ENCODE data around the gene KCTD21. TPM values are rescaled to one million over a fixed set of nuclear protein-coding genes. Genes with fewer than 3 reads are reported as not detected.

Gene KCTD21
- total and polyA plus RNA-seq, 2 experiments from 2014 or later: 5.7 to 13.1 TPM

- no peaks in the 10 kb centered on the region for H3K27me3 ChIP-seq (replicated peaks; ENCODE audit: insufficient read depth)
- H3K9me2 ChIP-seq (ENCODE audit: insufficient read depth): no peaks in the 10 kb centered on the region
- no peak overlapping the region for H2AFZ ChIP-seq
- in situ Hi-C loops (cut with MboI): no loop called here
- peaks cover 14% of the 10 kb centered on the region for H3F3A ChIP-seq (ENCODE audit: insufficient read depth)
- TF ChIP-seq EZH2 (IDR thresholded peaks at IDR 0.05; ENCODE audit: insufficient read depth, poor library complexity, severe bottlenecking) (no peak), EZH2phosphoT487 (IDR thresholded peaks at IDR 0.05; ENCODE audit: insufficient read depth, low read depth) (no peak)
- H3K4me2 ChIP-seq (ENCODE audit: unreplicated experiment): peak overlapping the region; percentile 62
- H3K36me3 ChIP-seq (ENCODE audit: low read depth): no peaks in the 10 kb centered on the region
- no peaks in the 10 kb centered on the region for H4K20me1 ChIP-seq (ENCODE audit: insufficient read depth)
- H3K9ac ChIP-seq: no peak overlapping the region
- H3K4me1 ChIP-seq (ENCODE audit: insufficient read depth): peaks cover 14% of the 10 kb centered on the region
- peak; percentile 53 for DNase-seq
- H3K27ac ChIP-seq: no peak overlapping the region
- no peak overlapping the region for H3K4me3 ChIP-seq
- no peaks in the 10 kb centered on the region for H3K9me3 ChIP-seq (ENCODE audit: low read depth)
- no peaks in the 10 kb centered on the region for H3K79me2 ChIP-seq (ENCODE audit: insufficient read depth)
These were observed 43.6 kb upstream of the KCTD21 start for GRCh38 chr11:78231962-78232501.

- in situ Hi-C loops (cut with MboI): no loop called here
- H3F3A ChIP-seq (ENCODE audit: insufficient read depth): peaks cover 14% of the 10 kb centered on the region
These were observed 41.9 kb upstream of the KCTD21 start for GRCh38 chr11:78230161-78230877.

GRCh38 chr11:78229106-78229505 lies 40.7 kb upstream of the KCTD21 start:
- no peak overlapping the region for H3K9ac ChIP-seq
- no peak for DNase-seq
- no peak overlapping the region for H3K4me2 ChIP-seq (ENCODE audit: unreplicated experiment)
- no peaks in the 10 kb centered on the region for H3K79me2 ChIP-seq (ENCODE audit: insufficient read depth)
- no peak for TF ChIP-seq EZH2phosphoT487 (IDR thresholded peaks at IDR 0.05; ENCODE audit: insufficient read depth, low read depth)
- no peak for TF ChIP-seq EZH2 (IDR thresholded peaks at IDR 0.05; ENCODE audit: insufficient read depth, poor library complexity, severe bottlenecking)
- H3K27ac ChIP-seq: no peak overlapping the region
- H3K36me3 ChIP-seq (ENCODE audit: low read depth): no peaks in the 10 kb centered on the region
- H3K9me3 ChIP-seq (ENCODE audit: low read depth): no peaks in the 10 kb centered on the region
- H2AFZ ChIP-seq: no peak overlapping the region
- no peak overlapping the region for H3K4me3 ChIP-seq
- H3F3A ChIP-seq (ENCODE audit: insufficient read depth): peaks cover 14% of the 10 kb centered on the region
- H3K27me3 ChIP-seq (replicated peaks; ENCODE audit: insufficient read depth): no peaks in the 10 kb centered on the region
- no peaks in the 10 kb centered on the region for H3K9me2 ChIP-seq (ENCODE audit: insufficient read depth)
- peaks cover 14% of the 10 kb centered on the region for H3K4me1 ChIP-seq (ENCODE audit: insufficient read depth)
- 85 to 89% methylated on average over 2 of the region's 2 CpGs for WGBS, 2 experiments (ENCODE audit: low coverage in 1 of 2, low lambda C conversion rate in 2 of 2, missing lambda C conversion rate in 2 of 2)
- no peaks in the 10 kb centered on the region for H4K20me1 ChIP-seq (ENCODE audit: insufficient read depth)
- in situ Hi-C loops (cut with MboI): loop anchor here (10.0 kb wide), 1 partner anchor 336 kb away; no protein-coding TSS in a partner anchor

More at GRCh38 chr11:78230161-78230877, 41.9 kb upstream of the KCTD21 start:
- no peak overlapping the region for H3K9ac ChIP-seq
- 87 to 90% methylated on average over 7 of the region's 7 CpGs for WGBS, 2 experiments (ENCODE audit: low coverage in 1 of 2, low lambda C conversion rate in 2 of 2, missing lambda C conversion rate in 2 of 2)
- no peak overlapping the region for H3K27ac ChIP-seq
- H3K4me2 ChIP-seq (ENCODE audit: unreplicated experiment): no peak overlapping the region
- H3K79me2 ChIP-seq (ENCODE audit: insufficient read depth): no peaks in the 10 kb centered on the region
- no peak overlapping the region for H3K4me3 ChIP-seq
- H2AFZ ChIP-seq: no peak overlapping the region
- H3K9me3 ChIP-seq (ENCODE audit: low read depth): no peaks in the 10 kb centered on the region
- no peak for DNase-seq
- H3K36me3 ChIP-seq (ENCODE audit: low read depth): no peaks in the 10 kb centered on the region
- no peaks in the 10 kb centered on the region for H4K20me1 ChIP-seq (ENCODE audit: insufficient read depth)
- TF ChIP-seq EZH2 (IDR thresholded peaks at IDR 0.05; ENCODE audit: insufficient read depth, poor library complexity, severe bottlenecking): no peak
- TF ChIP-seq EZH2phosphoT487 (IDR thresholded peaks at IDR 0.05; ENCODE audit: insufficient read depth, low read depth): no peak
- no peaks in the 10 kb centered on the region for H3K27me3 ChIP-seq (replicated peaks; ENCODE audit: insufficient read depth)
- H3K9me2 ChIP-seq (ENCODE audit: insufficient read depth): no peaks in the 10 kb centered on the region
- peaks cover 14% of the 10 kb centered on the region for H3K4me1 ChIP-seq (ENCODE audit: insufficient read depth)

- Histone ChIP-seq H3K9me3 (ENCODE audit: low read depth) (no peaks in the 10 kb centered on the region), H3K9ac (no peak overlapping the region), H3K79me2 (ENCODE audit: insufficient read depth) (no peaks in the 10 kb centered on the region), H3K4me2 (ENCODE audit: unreplicated experiment) (no peak overlapping the region), H3K9me2 (ENCODE audit: insufficient read depth) (no peaks in the 10 kb centered on the region), H3K36me3 (ENCODE audit: low read depth) (no peaks in the 10 kb centered on the region), H3F3A (ENCODE audit: insufficient read depth) (peaks cover 14% of the 10 kb centered on the region), H2AFZ (no peak overlapping the region), H3K27ac (no peak overlapping the region), H3K4me1 (ENCODE audit: insufficient read depth) (peaks cover 14% of the 10 kb centered on the region), H4K20me1 (ENCODE audit: insufficient read depth) (no peaks in the 10 kb centered on the region), H3K27me3 (replicated peaks; ENCODE audit: insufficient read depth) (no peaks in the 10 kb centered on the region), H3K4me3 (no peak overlapping the region)
- 90 to 95% methylated on average over 3 of the region's 3 CpGs for WGBS, 2 experiments (ENCODE audit: low coverage in 1 of 2, low lambda C conversion rate in 2 of 2, missing lambda C conversion rate in 2 of 2)
- DNase-seq: peak; percentile 66
- in situ Hi-C loops (cut with MboI): loop anchor here (10.0 kb wide), 1 partner anchor 336 kb away; no protein-coding TSS in a partner anchor
- TF ChIP-seq EZH2phosphoT487 (IDR thresholded peaks at IDR 0.05; ENCODE audit: insufficient read depth, low read depth): no peak
These were observed 40.0 kb upstream of the KCTD21 start for GRCh38 chr11:78228467-78228866.
